GM18498 (cell line): ENCODE data around the gene GLCE.
"Not testable (repeated sequence)": the region's sequence is repeated elsewhere in the genome, so short reads cannot be mapped to it uniquely, and the experiment has no call there.

Experiments used
- ATAC-seq: cut with Tn5 transposase; IDR thresholded peaks from one replicate; pipeline ENCODE4 v1.9.1; 2021; ENCODE audit warnings: mild to moderate bottlenecking, moderate library complexity; ENCODE audit not compliant: unreplicated experiment

Gene GLCE

DNA sequence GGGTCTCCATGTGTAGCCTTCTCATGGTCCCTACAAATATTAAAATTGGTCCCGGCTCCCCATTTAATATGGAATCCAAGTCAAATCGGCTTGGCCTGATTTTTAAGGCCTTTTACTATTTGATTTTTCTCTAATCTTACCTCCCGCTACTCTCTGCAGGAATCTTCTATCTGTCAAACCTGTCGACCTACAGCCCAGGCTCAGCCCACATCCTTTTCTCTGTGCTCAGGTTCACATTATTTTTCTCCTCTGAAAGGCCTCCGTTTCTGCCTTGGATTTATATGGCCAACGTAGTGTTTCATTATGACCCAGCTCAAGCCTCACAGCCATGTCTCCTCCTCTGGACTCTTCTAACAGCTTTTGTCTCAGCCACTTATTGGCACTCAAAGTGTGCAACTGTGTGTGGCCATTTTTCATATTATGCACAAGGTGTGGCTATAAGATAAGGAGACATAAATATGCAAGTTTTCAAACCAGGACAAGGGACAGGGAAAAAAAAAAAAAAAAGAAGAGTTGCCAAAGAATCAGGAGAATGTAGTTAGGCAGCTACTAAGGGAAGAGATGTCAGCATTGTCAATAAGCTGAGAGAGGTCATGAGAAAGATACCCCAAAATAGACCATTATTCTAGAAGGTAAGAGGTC lies 2.1 kb upstream of the GLCE start:
- ATAC-seq, result no peak

DNA sequence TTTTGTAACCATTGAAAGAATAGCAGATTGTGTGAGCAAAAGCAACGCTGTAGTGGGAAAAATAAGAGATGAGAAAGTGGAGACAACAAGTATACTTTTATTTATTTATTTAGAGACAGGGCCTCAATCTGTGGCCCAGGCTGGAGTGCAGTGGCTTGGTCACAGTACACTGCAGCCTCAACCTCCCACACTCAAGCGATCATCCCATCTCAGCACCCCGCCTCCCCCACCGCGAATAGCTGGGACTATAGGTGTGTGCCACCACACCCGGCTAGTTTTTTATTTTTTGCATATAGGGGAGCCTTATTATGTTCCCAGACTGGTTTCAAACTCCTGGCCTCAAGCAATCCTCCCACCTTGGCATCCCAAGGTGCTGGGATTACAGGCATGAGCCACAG lies 1.6 kb upstream of the GLCE start:
- ATAC-seq, result no peak

DNA sequence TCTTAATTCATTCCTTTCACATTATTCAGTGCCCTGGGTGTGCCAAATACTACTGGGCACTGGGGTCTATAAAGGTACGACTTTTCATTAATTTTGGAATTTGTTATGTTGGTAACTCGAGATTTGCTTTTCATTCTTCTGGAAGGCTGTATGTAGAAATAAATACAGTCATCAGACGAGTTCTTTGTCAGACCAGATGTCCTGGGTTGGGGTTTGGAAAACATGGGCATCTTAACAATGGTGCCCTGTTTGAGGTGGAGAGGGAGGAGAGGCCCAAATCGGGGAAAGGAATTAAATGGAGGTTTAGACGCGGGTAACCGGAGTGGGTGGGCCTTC lies 662 bp upstream of the GLCE start:
- no peak for ATAC-seq

DNA sequence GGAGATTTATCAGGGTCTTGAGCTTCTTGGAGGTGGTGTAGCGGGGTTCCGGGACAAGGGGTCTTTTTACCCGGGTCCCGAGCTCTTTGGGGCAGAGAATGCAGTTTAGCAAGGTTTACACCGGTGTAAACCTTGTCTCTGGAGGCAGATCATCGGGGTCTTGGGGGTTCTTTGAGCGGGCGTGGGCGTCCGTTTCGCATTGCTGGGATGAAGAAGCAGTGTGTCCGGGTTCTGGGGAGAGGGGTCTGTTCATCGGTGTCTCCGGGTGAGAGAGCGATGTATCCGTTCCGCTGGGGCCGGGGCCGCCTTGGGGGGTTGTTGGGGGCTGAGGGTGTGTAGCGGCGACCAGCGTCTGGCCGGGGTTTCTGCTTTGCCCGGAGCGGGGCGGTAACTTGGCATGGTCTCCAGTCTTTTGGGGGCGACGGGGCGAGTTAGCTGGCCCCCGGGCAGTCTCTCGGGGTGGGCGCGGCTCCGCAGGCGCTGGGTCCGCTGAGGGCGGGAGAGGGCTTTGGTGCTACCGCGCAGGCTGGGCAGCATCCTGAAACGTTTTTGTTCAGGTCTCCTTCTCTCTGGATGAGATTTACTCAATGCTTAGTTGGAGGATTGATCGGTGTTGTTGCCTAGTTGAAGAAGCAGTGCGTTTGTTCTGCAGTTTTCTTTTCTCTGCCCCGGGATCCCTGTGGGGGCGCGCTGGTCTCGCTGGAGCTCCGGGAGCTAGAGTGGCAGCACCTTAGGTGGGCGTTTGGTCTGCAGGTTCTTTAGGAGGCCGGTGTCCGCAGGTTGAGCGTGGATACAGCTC lies 843 bp downstream of the GLCE start:
- ATAC-seq, result no peak

DNA sequence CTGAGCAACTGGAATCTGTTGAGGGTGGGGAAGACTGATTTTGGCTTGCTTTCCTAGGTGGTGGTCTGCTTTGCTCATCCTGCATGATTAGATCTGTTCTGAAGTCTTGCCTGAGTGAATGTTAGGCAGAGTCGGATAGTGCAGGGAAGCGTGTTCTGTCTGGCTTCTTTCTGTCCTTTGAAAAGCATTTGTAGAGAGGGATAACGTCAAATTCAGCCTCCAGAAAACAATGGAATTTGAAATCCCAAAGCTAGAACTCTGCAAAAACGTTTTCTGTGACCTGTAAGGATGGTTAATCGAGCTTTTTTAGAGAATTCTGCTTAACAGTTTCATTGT lies 1.4 kb downstream of the GLCE start:
- no peak for ATAC-seq

DNA sequence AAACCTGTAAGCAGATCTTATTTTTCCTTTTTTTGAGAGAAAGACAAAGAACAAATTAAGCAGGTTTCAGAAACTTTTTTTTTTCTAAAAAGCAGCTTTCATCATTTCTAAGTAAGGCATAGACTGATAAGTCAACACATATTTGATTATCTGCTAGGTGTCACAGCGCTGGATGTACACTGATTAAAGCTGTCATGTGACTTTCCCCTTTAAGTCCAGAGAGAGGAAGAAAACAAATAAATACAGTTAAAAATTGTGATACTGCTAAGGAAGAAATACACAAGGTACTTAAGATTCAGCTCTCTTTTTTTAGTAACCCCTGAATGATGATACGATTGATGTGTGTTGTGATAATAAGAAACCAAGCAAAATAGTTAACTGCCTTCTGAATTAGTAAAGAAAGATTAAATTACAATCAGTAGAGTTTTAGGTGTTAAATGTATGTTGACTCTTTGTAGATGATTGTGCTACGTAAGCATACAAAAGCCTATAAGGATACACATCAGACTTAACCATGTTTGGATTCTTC lies 2.8 kb downstream of the GLCE start:
- no peak for ATAC-seq

DNA sequence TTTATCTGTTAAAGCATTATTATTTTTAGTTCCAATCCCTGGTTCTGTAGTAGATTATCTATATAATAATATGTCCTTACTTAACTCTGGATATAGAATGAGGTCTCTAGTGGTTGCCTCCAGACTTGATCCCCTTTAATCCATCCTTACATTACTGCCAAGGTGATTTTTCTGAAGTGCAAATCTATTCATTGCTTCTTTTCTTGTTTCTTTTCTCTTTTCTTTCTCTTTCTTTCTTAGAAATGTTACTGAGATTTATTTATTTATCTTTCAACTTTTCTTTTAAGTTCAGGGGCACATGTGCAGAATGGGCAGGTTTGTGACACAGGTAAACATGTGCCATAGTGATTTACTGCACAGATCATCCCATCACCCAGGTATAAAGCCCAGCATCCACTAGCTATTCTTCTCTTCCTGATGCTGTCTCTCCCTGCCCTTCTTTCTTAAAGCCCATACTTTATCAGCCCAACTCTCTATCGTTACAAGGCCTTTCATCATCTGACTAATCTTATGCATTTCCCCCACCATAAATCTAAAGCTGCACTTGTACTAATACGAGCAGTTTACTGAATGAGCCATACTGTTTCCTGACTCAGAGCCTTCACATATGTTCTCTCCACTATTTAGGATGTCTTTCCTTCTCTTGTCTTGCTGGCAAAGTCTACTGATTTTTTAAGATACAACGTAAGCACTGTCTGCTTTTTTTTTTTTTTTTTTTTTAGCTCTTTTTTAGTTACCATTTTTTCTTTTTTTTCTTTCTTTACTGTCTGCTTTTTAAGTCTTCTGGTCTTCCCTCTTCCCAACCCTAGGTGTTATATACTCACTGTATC lies 4.6 kb downstream of the GLCE start:
- no peak for ATAC-seq

DNA sequence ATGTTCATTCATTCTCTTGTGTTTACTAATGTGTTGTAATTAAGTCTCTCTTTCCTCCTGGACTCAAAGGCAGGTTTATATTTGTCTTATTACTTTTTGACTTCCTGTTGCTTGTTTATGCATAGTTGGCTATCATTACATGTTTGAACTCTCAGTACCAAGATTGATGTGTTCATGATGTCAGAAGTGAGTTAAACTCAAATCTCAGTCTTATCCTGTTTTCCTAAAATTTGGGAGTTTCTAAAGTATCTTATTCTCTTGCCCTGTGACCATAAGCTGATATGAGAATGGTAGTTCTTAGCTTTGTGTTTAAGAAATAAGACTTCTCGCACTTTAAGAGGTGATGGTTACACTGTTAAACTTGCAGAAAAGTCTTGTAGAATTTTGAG lies 5.2 kb downstream of the GLCE start:
- no peak for ATAC-seq

DNA sequence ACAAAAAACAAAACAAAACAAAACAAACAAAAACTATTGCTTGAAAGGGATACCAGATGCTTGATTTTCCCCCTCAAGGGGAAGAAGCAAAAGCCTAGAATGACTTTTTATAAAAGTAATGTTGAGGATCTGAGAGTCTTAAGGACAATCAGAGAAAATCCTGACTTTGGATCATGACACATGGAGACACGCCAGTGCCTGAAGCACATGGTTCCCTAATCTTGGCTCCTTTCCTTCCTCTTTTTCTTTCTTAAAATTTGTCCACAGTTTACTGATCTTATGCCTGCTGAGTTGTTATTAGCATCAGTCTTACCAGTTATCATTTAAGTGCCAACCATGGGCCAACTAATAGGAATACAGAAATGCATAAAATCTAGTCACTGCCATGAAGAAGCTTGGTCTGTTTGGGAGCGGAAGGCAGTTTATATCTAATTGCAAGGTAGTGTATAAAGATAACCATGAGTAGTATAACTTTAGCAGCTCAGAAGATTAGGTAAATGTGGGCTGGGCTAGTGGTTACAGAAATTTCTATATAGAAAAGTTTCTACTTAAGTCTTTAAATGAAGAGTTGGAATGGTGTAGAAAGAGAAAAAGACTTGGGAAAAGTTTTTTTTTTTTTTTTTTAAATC lies 6.9 kb downstream of the GLCE start:
- no peak for ATAC-seq

DNA sequence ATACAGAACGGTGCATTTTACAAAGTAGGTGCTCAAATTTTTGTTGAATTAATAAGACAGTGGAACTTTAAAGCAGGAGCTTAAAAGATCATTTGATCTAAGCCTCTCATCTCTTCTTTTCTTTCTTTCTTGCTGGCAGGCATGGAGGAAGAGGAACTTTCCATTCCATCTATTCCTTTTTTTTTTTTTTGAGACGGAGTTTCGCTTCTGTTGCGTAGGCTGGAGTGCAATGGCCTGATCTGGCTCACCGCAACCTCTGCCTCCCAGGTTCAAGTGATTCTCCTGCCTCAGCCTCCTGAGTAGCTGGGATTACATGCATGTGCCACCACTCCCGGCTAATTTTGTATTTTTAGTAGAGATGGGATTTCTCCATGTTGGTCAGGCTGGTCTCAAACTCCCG lies 7.9 kb downstream of the GLCE start:
- ATAC-seq, result not testable (repeated sequence)

DNA sequence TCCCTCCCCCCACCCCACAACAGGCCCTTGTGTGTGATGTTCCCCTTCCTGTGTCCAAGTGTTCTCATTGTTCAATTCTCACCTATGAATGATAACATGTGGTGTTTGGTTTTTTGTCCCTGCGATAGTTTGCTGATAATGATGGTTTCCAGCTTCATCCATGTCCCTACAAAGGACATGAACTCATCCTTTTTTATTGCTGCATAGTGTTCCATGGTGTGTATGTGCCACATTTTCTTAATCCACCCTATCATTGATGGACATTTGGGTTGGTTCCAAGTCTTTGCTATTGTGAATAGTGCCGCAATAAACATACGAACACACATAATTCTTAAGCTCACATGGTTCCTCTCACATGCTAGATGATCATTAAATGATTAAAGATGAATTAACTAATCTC lies 9.1 kb downstream of the GLCE start:
- not testable (repeated sequence) for ATAC-seq

DNA sequence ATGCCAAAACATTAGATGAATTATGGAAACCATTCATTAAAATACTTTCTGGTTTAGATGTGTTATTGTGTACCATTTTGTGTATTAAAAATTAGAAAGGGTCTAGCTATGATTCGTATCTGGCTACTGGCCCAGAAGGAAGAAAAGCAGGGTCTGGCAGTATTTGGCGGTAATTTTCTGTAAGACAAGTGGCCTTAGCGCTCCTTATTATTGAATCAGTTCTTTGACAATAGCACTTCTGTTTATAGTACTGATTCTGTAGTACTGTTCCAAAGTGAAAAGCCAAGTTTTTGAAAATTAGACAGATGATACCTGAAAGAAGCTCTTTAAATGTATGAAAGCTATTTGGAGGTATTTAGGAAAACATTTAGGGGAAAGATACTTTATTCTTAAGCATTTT lies 10.2 kb downstream of the GLCE start:
- ATAC-seq, result no peak

DNA sequence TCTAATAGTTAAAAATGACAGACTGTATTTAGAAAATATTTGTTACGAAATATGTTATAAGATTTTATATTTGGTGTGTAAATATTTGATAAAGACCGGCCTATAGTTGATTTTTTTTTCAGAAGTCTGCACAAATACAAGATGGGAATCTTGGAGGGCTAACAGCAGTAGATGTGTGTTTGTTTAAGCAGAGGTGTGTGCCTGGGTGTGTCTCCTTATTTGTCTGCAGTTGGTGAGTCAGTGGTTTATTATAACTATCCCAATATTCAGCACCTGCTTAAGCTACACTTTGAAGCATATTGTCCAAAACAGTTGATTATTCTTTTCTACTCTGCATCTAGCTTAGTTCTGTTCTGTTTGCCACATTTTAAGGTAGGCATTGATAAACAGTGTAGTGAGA lies 12.4 kb downstream of the GLCE start:
- ATAC-seq, result no peak

DNA sequence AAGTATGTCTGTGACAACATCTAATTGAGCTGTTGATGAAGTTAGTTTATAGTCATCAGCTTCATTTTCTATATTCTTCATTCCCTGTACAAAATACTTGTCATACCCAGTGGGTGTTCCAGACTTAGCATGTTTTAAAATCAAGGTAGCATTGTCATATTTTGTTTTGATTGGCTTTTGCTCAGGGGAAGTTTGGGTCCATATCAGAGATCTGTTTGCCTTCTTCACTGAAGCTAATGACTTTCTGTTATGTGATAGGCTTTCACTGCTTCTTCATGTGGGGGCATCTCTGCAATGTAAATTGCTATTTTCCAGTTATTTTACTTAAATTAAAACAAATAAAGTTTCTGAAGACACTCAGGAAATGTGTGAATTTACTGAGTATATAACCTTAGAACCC lies 15.1 kb downstream of the GLCE start:
- ATAC-seq, result no peak

DNA sequence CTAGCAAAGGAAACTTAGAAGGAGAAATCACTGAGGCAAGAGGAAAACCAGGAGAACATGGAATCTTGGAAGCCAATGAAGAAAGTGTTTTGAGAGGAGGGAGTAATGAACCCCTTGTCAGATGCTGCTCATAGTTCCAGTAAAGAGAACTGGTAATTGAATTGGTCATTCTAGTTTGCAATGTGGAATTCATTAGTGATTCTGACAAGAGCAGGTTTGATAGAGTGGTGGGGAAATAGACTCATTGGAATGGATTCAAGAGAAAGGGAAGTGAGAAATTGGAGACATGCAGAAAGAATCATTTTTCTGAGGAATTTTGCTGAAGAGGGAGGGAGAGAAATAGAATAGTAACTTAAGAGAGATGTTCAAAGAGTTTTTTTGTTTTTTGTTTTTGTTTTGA lies 21.0 kb downstream of the GLCE start:
- ATAC-seq, result no peak

DNA sequence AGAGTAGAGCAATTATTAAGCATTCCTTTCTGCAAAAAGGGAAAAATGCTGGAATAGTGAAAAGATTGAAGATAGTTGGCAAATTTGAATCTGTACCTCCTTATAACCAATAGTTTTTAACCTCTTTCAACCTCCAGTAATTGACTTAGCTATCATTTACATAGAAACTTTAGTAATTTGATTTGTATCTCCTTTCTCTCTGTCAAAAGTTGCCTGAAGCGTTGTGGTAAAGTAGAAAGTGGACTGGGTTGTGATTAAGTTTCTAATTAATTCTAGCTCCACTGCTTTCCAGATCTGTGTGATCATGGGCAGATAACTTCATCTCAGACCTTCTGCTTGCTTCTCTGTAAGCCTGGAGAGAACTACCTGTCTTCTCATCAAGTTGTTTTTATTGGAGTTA lies 24.8 kb downstream of the GLCE start:
- ATAC-seq, result no peak

DNA sequence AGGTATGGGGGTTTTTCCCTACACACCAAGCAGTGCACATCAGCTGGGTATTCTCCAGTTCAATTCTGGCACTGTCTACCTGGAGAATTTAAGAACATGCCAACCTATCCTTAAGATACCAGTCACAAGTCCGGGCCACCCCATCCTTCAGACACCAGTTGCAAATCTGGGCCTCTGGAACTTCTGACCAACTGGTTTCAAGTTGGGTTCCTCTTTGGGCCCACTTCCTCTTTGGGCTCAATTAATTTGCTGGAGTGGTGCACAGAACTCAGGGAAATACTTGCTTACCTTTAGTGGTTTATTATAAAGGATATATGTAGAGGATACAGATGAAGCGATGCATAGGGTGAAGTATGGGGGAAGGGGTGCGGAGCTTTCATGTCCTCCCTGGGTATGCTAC lies 25.3 kb downstream of the GLCE start:
- no peak for ATAC-seq

DNA sequence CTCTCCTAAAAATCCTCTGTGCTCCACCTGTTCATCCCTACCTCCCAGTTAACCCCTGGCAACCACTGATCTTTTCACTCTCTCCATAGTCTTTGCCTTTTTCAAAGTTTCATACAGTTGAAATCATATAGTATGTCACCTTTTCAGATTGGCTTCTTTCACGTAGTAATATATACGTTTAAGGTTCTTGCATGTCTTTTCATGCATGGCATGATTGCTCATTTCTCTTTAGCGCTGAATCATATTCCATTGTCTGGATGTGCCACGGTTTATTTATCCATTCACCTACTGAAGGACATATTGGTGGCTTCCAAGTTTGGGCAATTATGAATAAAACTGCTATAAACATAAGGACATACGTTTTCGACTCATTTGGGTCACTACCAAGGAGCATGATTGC lies 28.7 kb downstream of the GLCE start:
- no peak for ATAC-seq

DNA sequence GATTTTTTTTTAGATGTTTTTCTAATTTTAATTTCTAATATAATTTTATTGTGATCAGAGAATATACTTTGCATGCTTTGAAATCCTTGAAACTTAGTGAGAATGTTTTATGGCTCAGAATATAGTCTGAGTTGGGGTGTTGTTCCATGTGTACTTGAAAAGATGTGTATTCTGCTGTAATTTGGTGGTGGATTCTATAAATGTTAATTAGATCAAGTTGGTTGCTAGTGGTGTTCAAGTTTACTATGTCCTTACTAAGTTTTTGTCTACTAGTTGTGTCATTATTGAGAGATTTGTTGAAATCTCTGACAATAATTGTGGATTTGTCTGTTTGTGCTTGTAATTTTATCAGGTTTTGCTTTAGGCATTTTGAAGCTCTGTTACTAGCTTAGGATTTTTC lies 29.7 kb downstream of the GLCE start:
- no peak for ATAC-seq

DNA sequence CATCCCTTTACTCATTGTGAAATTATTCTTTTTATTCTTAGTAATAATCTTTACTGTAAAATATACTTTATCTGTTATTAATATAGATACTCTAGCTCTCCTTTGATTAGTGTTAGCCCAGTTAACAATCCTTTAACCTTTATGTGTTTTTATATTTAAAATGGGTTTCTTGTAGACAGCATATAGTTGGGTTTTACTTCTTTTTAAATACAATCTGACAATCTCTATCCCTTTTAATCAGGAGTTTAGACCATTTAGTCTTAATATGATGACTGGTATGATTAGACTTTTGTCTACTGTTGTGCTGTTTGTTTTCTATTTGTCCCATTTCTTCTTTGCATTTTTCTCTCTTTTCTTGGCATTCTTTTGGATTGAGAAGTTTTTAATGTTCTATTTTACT lies 30.1 kb downstream of the GLCE start:
- ATAC-seq, result no peak

DNA sequence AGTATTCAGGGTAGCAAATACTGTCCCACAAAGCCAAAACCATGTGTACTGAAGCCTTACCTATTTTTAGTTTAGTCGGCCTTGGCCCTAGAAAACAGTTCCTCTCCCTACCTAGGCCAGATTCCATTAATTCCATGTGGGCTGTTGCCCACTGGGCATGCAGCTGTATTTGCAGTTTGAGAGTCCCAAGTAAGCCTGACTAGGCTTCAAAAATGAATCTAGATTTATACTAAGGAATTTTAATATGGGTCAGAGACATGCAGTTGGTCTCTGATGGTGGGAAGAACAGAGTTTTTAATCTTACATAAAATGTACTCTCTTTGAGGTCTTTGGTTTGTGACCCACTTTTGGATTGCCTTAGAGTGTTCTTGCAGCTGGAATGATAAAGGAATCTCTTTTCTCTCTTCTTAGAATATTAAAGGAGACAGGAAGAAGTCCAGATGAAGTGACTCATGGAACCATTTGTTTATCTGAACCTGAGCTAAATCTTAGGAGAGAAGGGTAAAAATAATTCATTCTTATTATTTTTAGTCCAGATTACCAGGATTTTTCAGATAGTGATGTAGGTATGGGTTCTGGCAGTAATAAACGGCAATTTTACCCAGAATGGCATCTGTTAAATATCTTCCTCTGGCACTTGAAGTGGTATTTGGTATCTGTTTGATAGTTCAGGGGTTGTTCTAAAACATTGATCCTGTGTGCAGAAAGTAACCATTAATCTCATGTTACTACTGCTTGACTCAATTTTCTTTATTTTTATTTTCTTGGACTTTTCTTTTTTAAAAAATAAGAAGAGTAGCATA lies 33.8 kb downstream of the GLCE start:
- no peak for ATAC-seq
